ENCODE results near the gene BNC2. TPM values are rescaled to one million over a fixed set of nuclear protein-coding genes. Genes with fewer than 3 reads are reported as not detected.

The BNC2 gene
- total RNA-seq, 4 donors from 2014 or later = 3.8 to 14.9 (median 8.2) TPM

- intact Hi-C loops (cut with DNase I) = no loop called here
- DNase-seq = no peak
- WGBS, 2 donors = 88 to 90% methylated on average over 12 of the region's 12 CpGs
Measured at GRCh38 chr9:16406526-16407225, 463.8 kb downstream of the BNC2 start.

DNA sequence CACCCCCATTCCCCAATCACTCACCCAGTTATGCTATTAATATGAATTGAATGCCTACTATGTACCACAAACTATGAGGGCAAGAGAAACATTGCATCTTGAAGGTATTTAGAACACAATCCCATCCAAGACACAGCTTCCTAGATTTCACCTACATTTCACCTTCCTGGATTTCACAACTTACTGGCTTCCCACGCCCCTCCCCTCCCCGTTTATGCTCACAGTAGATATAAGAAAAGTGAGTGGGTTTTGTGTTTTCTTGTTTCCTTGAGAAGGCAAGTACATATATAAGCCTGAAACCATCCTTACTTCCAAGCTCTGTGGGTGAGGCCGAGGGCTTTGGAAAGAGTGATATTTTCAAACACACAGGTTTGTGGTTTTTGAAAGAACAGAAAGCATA, 465.0 kb downstream of the BNC2 start:
- H3K27me3 ChIP-seq = no peaks in the 10 kb centered on the region
- DNase-seq = no peak
- H3K4me3 ChIP-seq (replicated peaks in 1 of 3) = no peak overlapping the region
- TF ChIP-seq POLR2A (IDR thresholded peaks at IDR 0.05) = no peak
- TF ChIP-seq, protein P1, sequence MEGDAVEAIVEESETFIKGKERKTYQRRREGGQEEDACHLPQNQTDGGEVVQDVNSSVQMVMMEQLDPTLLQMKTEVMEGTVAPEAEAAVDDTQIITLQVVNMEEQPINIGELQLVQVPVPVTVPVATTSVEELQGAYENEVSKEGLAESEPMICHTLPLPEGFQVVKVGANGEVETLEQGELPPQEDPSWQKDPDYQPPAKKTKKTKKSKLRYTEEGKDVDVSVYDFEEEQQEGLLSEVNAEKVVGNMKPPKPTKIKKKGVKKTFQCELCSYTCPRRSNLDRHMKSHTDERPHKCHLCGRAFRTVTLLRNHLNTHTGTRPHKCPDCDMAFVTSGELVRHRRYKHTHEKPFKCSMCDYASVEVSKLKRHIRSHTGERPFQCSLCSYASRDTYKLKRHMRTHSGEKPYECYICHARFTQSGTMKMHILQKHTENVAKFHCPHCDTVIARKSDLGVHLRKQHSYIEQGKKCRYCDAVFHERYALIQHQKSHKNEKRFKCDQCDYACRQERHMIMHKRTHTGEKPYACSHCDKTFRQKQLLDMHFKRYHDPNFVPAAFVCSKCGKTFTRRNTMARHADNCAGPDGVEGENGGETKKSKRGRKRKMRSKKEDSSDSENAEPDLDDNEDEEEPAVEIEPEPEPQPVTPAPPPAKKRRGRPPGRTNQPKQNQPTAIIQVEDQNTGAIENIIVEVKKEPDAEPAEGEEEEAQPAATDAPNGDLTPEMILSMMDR (IDR thresholded peaks at IDR 0.05) = no peak
- H3K36me3 ChIP-seq = no peaks in the 10 kb centered on the region
- no peaks in the 10 kb centered on the region for H3K9me3 ChIP-seq
- intact Hi-C loops (cut with DNase I) = no loop called here
- WGBS, 2 donors = 83 to 85% methylated on average over 3 of the region's 3 CpGs
- H3K27ac ChIP-seq = no peak overlapping the region
- no peaks in the 10 kb centered on the region for H3K4me1 ChIP-seq

More at GRCh38 chr9:16406526-16407225, 463.8 kb downstream of the BNC2 start:
- H3K9me3 ChIP-seq = no peaks in the 10 kb centered on the region
- no peak overlapping the region for H3K4me3 ChIP-seq (replicated peaks in 1 of 3)
- no peaks in the 10 kb centered on the region for H3K4me1 ChIP-seq
- no peaks in the 10 kb centered on the region for H3K36me3 ChIP-seq
- TF ChIP-seq POLR2A (IDR thresholded peaks at IDR 0.05) = no peak
- TF ChIP-seq, protein P1 (IDR thresholded peaks at IDR 0.05) = no peak
- no peaks in the 10 kb centered on the region for H3K27me3 ChIP-seq
- H3K27ac ChIP-seq = no peak overlapping the region

DNA sequence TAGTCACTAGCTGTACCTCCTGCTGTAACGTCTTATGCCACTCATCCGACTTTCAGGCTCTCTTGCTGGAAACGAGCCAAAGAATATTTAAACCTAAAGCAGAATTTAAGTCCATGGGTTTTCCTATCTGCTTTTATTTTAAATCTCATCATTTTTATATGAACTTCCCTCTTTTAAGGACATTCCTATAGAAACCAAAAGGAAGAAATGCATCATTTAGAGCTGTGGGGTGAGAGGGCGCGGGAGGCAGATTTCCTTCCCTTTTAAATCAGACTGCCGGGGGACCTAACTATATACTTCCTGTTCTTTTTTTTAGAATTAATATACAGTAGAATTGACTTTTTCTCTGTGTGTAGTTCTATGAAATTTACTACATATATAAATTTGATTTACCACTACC, 468.8 kb downstream of the BNC2 start:
- Histone ChIP-seq H3K27ac (no peak overlapping the region), H3K27me3 (no peaks in the 10 kb centered on the region), H3K4me1 (no peaks in the 10 kb centered on the region), H3K4me3 (replicated peaks in 1 of 3) (no peak overlapping the region), H3K36me3 (no peaks in the 10 kb centered on the region), H3K9me3 (no peaks in the 10 kb centered on the region)
- WGBS, 2 donors = 71 to 74% methylated on average over 6 of the region's 6 CpGs
- intact Hi-C loops (cut with DNase I) = no loop called here
- no peak for DNase-seq
- TF ChIP-seq, protein P1 (IDR thresholded peaks at IDR 0.05) = no peak
- TF ChIP-seq POLR2A (IDR thresholded peaks at IDR 0.05) = no peak

DNA sequence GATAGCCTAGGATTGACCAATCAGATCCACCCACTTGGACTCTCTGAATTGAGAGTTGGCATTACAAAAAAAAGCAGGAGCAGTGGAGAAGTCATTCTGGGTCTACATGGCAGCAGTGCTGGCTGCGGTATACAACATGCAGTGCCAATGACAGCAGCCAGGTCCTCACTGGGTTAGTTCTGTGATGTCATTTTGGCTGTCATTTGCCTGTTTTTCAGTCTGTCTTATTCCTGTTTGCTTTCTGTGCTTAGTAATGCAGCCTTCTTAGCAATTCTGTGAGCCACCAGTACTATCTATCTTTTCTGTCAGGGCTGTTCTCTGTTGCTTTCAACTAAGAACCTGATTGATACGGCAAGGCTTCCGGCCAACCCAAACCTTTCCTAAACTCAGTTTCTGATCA, 471.8 kb downstream of the BNC2 start:
- intact Hi-C loops (cut with DNase I) = no loop called here

GRCh38 chr9:16396389-16396788, 474.1 kb downstream of the BNC2 start:
- intact Hi-C loops (cut with DNase I) = no loop called here
- Histone ChIP-seq H3K36me3 (no peaks in the 10 kb centered on the region), H3K4me1 (no peaks in the 10 kb centered on the region), H3K27ac (no peak overlapping the region), H3K4me3 (replicated peaks in 1 of 3) (no peak overlapping the region), H3K9me3 (no peaks in the 10 kb centered on the region), H3K27me3 (no peaks in the 10 kb centered on the region)
- WGBS, 2 donors = 94% methylated on average over 4 of the region's 4 CpGs
- DNase-seq = no peak
- TF ChIP-seq, protein P1 (IDR thresholded peaks at IDR 0.05) = no peak
- TF ChIP-seq POLR2A (IDR thresholded peaks at IDR 0.05) = no peak

More for the DNA sequence above, 471.8 kb downstream of the BNC2 start:
- H3K27ac ChIP-seq = no peak overlapping the region
- H3K9me3 ChIP-seq = no peaks in the 10 kb centered on the region
- no peaks in the 10 kb centered on the region for H3K36me3 ChIP-seq
- DNase-seq = no peak
- H3K27me3 ChIP-seq = no peaks in the 10 kb centered on the region
- H3K4me1 ChIP-seq = no peaks in the 10 kb centered on the region
- 77 to 82% methylated on average over 3 of the region's 3 CpGs for WGBS, 2 donors
- H3K4me3 ChIP-seq (replicated peaks in 1 of 3) = no peak overlapping the region
- TF ChIP-seq POLR2A (IDR thresholded peaks at IDR 0.05) = no peak
